ENCODE measurements around the gene RBMS3.

The RBMS3 gene

GRCh38 chr3:29576675-29577074 lies 295.8 kb downstream of the RBMS3 start:
- DNase-seq (ENCODE audit: low read depth): no peak

- DNase-seq (ENCODE audit: low read depth): no peak
Observed at GRCh38 chr3:29577250-29577649, 296.4 kb downstream of the RBMS3 start.

GRCh38 chr3:29581311-29581710 lies 300.4 kb downstream of the RBMS3 start:
- DNase-seq (ENCODE audit: low read depth): no peak

DNA sequence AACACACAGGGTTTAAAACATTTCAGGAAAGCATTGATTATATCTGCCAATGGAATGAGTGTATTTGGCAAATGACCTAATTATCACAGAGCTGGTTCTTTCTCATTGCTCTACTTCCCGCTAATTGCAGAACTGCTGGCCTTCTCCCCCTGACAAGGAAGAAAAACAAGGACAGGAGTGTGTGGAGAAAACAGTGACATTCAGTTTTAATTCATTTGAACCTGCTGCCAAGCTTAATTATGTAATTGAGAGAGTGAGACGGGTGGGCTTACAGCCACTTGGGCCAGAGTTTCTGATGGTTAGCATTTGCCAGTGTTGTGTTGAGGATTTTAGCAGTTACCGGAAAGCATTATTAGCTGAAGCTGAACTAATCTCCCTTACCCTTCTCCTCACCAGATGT lies 301.4 kb downstream of the RBMS3 start:
- DNase-seq (ENCODE audit: low read depth): no peak

DNA sequence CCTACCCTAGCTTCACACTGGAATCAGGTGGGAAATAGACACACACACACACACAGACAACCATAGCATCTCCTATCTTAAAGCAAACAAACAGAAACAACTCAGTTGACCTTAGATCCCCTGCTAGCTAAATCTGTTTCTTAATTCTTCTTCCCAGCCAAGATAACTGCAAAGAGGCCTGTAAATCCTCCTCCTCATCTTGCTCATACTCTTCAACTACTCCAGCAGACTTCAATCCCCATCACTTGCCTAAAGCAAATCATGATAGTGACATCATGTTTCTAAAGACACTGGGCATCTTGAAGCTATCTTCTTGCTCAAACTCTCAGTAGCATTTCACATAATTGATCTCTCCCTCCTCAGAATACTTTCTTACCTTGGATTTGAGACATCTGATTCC lies 303.0 kb downstream of the RBMS3 start:
- DNase-seq (ENCODE audit: low read depth): no peak

DNA sequence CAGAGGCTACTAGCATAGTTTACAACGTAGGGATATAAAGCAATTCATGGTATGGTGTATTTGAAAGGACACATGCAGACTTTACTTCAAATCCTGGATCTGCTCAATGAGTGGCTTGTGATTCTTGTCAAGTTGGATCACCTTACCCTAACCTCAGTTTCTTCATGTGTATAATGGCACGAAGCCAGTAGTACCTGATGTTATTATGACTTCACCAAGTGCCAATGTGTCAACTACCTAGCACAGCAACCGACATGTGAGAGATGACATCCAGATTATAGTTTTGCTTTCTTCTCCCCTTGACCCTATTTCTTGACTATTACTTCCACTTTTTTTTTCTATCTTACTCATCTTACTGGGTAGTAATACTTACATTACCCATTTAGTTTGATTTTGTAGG lies 304.5 kb downstream of the RBMS3 start:
- DNase-seq (ENCODE audit: low read depth): no peak

GRCh38 chr3:29587340-29587739 lies 306.5 kb downstream of the RBMS3 start:
- DNase-seq (ENCODE audit: low read depth): no peak

DNA sequence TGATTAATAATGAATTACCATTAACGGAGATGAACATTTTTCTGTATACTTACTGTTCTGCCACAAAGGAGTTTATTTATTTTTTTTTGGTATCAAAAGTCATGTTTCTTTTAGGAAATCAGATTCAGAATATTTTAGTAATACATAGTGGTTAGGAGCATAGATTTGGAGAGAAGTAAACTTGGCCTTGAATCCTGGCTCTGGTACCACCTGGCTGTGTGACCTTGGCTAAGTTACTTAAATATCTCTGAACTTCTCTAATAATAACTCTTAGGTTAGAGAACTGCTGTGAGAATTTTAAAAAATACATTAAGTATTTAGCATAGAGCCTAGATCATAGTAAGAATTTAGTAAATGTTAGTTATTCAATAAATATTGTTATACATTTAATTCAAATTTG lies 309.1 kb downstream of the RBMS3 start:
- DNase-seq (ENCODE audit: low read depth): no peak

GRCh38 chr3:29590461-29590860 lies 309.6 kb downstream of the RBMS3 start:
- no peak for DNase-seq (ENCODE audit: low read depth)

- DNase-seq (ENCODE audit: low read depth): no peak
Observed at GRCh38 chr3:29591579-29591978, 310.7 kb downstream of the RBMS3 start.

DNA sequence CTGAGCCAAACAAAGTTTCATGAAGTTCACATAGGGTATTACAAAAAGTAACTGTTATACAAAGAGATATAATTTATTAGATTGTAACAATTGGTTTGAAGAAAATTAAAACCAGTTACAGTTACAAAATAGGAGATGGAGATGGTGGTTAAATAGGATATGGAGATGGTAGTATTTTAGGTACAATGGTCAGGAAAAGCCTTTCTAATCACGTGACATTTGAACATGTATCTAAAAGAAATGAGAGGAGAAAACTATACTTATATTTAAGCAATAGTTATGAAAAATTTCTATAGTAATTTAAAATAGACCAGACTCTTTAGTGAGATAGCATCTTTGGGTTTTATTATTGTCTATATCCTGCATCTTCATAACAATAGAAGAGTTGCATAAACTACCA lies 312.9 kb downstream of the RBMS3 start:
- no peak for DNase-seq (ENCODE audit: low read depth)

GRCh38 chr3:29594261-29594660 lies 313.4 kb downstream of the RBMS3 start:
- DNase-seq (ENCODE audit: low read depth): no peak

DNA sequence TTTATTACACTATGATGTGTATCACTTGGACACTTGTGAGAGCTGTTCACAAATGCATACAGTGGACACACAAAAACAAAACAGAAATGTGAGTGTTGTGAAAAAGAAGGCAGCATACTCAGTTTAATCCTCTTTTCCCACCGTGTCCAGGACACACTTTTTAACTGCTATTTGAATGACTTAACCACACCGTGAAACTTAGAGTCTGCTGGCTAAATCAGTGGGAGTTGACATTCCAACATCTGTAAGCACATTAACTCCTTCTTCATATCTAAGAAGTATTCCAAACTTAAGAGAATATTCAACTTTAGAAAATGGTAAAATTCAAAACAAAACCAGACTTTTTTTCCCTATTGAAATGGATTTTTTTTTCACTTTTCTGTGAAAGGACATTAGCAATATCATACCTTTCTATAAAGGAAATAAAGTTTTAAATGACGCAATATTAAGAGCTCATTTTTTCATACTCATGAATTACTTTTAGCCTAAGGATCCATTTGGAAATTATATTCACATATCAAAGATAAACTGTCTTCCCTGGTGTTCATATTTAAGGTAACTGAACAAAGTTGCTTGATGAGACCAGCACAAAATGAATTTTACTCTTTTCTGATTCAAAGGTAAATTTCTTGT lies 316.6 kb downstream of the RBMS3 start:
- DNase-seq (ENCODE audit: low read depth): no peak

DNA sequence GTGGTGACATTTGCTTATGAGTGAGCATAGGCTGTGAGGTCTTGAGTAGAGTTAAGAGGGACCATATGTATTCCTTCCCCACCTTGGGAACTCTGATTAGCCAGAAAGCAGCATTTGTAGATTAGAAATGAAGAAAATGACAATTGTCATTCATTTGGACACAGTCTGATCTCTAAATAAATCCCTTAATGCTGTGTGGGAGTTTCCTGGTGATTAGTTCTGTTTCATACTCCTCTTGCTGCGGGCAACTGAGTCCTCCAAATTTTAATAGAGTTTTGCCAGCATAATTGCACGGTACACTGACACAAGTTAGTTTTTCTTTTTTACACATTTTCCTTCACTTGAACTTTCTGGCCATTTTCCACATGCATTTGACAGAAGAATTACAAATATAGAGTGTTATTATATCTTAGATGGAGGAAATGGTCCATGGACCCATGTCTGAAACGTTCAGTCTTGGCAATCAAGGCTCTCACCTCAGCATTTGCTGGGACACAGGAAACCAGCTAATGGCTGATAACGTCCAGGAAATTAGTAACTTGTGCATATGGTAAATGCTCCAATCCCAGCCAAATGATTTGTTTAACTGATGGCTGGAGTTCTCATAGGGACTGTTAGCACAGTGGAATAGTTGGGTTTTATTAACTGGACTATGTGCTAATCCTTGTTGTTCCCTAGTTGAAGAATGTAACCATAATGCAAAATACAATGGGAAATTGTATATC lies 321.2 kb downstream of the RBMS3 start:
- DNase-seq (ENCODE audit: low read depth): no peak

GRCh38 chr3:29605845-29606244 lies 325.0 kb downstream of the RBMS3 start:
- DNase-seq (ENCODE audit: low read depth): no peak

DNA sequence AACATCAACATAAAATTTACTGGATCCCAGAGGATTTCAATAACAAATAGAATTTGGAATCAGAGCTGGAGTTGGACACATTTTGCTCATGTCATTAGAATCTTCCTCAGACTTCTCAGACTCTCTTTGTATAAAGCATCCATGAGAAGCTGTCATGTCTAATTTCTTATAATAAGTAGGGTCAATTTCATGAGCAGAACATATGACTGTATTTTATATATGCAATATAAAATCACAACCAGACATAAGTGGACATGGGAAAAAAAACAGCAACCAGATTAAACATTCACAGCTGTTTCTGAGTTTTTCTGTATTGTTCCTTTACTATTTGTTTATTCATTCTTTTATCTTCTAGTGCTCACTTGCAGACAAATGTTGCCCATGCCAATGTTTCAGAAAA lies 325.5 kb downstream of the RBMS3 start:
- no peak for DNase-seq (ENCODE audit: low read depth)

- no peak for DNase-seq (ENCODE audit: low read depth)
Observed at GRCh38 chr3:29608414-29609327, 327.8 kb downstream of the RBMS3 start.

DNA sequence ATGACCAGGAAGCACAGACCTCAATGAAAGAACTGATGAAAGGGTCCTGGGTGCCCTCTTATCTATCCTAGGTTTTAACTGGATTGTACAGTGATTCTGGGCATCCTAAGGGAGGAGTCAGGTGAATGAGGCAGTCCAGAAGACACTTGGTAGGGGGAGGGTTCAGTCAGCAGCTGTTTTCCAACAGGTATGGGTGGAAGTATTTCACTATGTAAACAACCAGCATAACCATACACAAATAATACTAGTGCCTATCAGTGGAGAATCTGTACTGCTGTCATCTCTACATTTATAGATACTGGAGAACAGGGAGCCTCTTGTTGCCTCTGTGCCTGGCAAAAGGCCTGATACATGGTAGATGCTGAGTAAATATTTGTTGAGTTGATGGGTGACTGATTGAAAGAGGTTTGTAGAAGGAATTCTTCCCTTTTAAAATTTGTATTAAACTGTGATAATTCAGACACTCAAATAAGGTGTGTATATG lies 328.5 kb downstream of the RBMS3 start:
- DNase-seq (ENCODE audit: low read depth): no peak

- DNase-seq (ENCODE audit: low read depth): no peak
Observed at GRCh38 chr3:29610781-29611180, 329.9 kb downstream of the RBMS3 start.

DNA sequence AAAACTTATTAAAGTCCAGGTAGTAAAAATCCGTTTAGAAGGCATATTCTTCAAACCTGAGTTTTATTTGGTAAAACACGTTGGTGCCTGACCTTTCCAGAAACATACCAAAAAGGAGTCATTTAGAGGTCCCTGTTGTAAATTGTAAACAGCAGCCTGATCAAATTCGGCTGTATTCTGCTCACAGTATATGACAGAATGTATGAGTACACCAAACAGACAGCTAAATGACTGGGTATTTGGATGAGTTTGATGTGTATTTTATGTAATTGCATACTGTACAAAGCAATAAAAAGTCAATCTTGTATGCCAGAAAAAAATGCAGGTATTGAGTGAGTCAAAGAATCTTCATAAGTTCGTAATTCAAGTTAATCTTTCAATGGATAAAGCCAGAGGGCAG lies 330.4 kb downstream of the RBMS3 start:
- DNase-seq (ENCODE audit: low read depth): no peak

- DNase-seq (ENCODE audit: low read depth): no peak
Observed at GRCh38 chr3:29612536-29612935, 331.7 kb downstream of the RBMS3 start.

- DNase-seq (ENCODE audit: low read depth): no peak
Observed at GRCh38 chr3:29614954-29615353, 334.1 kb downstream of the RBMS3 start.

Data from stimulated activated CD4-positive, alpha-beta T cell treated with anti-CD3 and anti-CD28 coated beads, Interleukin-2, amount 100 ng/mL, for 4 hours (primary cell).